Epidermal melanocyte (primary cell): ENCODE results near the gene IRF6.

ENCODE experiments used
- DNase-seq: peaks from one replicate; pipeline ENCODE4 v3.0.0; 2011; ENCODE audit warnings: low spot score; ENCODE audit not compliant: insufficient read length

Gene IRF6

DNA sequence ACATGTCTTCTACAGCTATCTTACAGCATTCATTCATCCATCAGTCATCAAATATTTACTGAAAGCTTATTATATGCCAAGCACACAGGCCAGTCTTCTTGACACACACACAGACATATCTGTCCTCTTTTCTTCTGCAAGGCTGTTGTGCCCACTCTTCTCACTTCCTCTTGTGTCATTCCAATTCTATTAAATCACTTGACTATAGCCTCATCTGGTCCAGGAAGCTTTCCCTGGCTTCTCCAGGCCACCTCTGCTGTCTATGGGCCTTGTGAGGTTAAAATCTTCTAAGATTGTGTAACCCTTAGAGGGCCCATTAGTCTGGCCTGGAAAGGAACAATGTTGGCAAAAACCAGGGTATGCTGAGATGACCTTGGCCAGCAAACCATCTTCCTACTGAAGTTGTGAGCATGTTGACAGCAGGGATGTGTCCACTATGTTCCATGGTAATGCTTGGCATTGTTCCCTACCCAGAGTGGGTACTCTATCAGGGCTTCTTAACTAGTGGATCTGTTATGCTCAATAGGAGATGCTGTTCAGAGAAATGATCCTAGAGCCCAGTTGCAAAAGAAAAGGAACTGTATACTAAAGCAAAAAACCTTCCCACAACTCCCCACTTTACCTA, 44.8 kb downstream of the IRF6 start:
- no peak for DNase-seq

DNA sequence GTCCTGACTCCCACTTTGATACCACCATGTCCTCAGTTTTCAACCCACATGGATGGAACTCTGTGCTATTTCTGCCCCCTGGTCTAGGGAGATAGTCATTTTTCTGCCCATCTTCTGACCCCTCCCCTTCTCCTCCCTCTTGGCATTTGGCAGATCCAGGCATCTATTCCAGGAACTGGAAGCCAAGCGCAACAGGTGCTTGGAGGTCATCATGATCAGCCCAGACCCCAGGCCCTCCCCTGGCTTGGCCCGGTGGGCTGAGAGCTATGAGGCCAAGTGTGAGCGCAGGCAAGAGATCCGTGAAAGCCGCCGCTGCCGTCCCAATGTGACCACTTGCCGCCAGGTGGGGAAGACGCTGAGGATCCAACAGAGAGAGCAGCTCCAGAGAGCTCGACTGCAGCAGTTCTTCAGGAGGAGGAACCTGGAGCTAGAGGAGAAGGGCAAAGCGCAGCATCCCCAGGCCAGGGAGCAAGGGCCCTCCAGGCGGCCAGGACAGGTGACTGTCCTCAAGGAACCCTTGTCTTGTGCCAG, 46.0 kb downstream of the IRF6 start:
- DNase-seq = no peak

DNA sequence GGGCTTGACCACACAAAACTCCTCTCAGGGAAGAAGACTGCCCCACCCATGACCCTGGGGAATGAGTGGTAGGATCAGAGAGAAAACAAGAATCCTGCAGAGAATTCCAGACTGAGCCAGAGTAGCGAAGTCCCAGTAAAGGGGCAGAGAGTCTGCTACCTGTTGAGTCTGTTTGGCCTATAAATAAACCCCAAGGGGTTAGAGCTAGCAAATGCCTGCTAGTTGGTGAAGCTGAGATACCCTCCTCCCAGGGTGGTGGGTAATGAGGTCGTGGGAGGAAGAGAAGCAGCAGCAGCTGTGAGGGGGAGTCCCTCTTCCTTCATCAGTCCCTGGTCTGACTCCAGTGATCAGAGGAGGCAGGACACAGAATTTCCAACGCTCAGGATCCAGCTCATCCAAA, 47.5 kb downstream of the IRF6 start:
- DNase-seq = no peak

DNA sequence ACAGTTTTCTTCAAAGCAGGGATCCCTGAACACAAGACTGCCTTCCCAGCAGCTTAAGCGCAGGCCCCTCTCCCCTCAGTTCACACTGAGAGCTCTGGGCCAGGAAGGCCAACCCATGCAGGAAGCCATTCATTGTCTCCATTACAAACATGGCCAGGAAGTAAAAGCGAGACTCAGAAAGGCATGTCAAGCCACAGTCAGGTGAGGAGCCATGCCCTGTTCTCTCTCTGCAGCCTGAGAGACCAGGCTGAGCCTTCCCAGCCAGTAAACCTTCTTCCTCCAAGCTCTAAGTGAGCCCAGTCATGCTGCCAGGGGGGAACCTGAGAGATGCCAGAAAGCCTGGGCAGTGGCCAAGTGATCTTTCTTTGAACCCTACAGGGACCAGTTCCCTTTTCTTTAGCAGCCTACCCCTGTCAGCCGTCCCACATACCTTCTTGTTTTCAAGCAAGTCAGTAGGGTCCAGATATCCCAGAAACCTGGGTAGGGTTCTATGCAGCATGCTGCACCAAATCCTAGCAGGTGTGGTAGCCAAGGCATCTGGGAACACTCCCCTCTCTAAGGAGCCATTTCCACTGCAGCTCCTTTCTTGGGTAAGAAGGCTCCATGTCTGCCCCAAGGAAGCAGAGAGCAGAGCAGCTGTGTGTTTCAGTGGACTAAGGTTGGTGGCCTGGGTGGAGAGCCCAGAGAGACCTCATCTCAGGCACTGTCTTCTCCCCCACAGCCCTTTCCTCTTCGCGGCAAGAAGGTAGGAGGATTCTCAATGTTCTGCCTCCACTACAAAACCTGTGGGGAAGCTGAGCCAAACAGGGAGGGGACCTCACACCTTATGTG, 49.1 kb downstream of the IRF6 start:
- no peak for DNase-seq

DNA sequence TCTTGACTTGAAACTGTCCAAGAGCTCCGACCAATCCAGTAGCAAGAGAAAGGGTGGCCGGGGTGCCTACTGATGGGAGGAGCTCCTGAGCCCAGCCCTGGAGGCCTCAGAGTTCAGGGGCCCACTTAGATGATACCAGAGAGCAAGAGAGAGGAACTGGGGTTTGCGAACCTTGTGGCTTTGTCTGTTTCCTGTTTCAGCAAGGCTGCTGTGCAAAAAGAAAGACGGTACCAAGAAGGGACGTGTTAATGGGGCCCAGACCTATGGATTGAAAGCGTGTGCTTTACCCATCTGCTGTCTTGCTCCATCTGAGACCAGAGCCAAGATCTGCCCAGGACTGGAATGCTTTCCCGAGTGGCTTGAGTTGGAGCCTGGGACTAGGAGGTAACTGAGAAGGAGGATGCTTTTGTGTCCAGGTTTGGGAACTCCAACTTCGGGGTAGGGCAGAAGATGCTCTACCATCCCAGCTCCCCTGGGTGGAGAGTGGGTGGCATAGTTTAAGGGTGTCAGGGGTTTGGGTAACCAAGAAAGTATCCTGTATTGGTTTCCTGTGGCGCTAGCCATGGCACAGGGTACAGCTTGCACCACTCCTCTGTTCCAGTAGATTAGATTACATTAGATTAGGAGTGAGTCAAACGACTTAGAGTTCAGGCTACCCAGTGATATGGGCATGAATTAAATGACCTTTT, 49.9 kb downstream of the IRF6 start, which contains the start of gene TRAF3IP3:
Gene TRAF3IP3, plus strand, starts transcription at position 128 of the 689 bp plus-strand sequence. CDS start 3,987 bp downstream, outside the sequence.
- no peak for DNase-seq

DNA sequence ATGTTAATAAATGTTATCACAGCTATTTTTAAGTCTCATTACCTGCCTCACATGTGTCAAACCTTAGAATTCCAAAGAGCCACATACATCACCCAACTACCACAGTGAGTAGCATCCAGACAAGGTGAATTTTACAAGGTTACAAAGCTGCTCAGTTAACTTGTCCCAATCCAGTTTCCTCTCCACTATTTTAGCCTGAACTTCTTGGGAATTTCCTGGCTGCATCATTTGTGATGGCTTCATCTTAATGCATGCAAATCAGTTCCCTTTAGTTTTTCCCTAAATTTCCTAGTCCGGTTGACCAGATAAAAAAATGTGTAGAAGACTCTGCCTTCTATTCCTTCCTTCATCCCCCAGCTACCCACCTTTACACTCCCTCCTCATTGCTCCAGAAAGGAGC, 50.7 kb downstream of the IRF6 start:
- no peak for DNase-seq

DNA sequence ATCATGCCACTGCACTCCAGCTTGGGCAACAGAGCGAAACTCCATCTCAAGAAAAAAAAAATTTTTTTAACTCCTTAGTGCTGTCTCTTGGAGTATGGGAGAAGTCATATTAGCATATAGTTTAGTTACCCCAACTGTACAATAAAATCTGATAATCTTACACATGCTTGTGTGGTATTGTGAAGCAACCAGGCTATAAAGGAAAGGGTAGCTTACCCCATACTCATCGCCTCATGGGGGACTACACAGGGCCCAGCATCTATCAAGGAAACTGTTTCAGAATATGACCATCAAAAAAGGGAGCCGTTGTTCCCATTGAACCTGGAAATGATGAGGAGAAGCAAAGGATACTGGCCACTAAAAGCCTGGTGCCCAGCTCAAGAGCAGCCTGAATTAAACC, 53.1 kb downstream of the IRF6 start:
- no peak for DNase-seq

DNA sequence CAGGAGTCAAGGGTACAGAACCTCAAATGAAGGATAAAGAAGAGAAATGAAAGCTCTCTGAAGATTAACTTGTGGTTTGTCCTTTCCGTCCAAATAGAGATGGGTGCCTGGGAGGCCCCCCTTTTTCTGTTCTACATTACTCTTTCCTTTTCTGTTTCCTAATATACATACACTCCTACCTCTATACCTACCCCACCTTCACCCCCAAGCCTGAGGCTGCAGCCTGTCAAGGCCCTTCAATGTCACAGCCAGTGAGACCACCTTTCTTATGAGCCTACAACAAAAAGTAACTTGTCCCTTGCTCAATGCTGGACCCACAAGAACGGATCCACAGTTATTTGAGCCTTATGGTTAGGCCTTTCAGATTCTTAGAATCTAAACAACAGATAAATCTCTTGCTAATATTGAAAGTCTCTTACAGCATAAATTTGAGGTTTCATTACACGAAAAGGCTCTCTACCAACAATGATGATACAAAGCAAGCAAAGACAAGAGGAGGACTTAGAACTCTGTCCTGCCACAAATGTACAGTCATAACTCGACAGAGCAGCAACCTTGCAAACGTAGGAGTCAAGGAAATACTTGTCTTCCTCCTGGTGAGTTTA, 54.2 kb downstream of the IRF6 start:
- DNase-seq = no peak

DNA sequence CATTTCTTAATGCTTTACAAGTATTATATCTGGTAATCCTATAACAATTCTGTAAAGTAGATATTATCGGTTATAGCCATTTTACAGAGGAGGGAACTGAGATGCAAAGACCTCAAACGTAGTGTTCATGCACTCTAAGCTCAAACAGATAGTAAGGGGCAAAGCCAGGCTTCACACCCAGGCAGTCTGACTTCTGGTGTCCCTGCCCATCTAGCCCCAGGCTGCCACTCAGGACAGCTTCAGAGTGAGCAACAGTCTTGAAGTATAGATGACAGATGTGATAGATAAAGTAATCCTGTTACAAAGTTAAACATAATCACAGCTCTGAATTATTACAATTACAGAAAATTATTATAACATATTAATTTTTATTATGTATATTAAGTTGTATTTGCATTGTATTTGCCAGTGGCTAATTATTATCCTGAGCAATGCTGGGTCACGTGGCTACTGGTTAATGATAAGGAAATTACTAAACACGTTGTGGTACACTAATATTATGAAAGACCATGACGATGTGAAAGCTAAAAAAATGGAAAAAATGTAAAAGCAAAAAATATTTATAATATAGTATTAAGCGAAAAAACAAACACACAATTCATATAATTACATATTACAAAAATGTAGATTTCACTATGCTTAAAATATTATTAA, 56.1 kb downstream of the IRF6 start:
- no peak for DNase-seq

DNA sequence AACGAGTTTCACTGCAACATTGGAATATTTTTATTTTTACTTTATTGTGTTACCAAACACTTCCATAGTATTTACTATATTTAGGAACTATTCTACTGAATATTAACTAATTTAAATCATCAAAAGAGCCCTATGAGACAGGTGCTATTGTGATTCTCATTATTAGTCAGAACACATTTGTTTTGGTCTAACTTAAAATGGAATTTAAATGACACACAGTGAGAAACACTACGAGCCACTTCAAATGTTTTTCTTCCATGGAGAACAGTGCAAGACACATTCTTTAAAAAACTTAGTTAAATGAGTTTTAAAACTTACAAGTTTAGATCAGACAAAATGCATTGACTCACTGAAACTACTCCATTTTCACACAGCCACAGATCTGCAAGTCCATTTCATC, 56.7 kb downstream of the IRF6 start:
- no peak for DNase-seq

DNA sequence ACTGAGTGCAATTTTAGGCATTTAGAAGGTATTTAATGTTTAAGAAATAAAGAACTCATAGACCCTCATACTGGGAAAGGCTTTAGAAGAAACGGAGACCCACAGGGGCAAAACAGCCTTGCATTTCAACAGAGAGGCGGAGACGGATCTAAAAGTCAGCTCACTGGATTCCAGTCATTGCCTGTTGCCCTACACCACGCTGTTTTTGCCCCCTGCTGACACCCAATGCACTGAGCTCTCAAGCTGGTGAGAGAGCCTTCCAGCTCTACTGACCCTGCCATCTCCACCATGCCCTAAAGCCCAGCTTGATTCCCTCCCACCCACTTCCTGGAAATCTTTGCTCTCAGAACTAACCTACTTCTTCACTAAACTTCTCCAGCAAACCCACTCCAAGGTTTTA, 57.3 kb downstream of the IRF6 start:
- DNase-seq = no peak

DNA sequence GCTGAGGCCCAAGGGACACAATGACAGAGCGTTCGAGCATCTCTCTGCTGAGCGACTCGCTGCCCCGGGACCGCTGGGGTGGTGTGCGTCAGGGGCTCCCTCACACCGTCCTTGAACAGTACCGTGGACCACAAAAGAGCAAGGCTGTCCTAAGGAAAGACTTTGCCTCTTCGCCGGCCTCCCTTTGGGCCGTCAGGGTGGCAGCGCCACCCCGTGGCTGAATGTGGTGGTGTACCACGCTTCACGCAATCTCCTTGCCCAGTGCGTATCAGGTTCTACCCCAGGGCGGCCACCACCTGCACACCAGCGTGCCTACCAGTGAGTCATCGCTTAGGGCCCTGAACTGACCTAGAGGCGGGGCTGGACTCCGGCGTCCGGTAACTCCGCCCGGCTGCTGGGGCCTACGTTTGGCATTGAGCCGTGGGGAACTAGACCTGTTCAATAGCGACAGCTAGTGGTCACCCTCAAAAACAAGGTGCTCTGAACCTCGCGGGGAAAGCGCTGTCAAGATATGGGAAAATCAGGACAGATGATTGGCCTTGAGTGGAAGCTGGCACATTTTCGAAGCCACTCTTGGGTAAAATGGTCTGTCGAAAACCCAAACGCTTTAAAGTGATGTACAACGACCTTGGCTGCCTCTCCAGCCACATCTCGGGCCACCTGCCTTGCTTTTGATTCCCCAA, 58.2 kb downstream of the IRF6 start:
- DNase-seq = peak; percentile 68

DNA sequence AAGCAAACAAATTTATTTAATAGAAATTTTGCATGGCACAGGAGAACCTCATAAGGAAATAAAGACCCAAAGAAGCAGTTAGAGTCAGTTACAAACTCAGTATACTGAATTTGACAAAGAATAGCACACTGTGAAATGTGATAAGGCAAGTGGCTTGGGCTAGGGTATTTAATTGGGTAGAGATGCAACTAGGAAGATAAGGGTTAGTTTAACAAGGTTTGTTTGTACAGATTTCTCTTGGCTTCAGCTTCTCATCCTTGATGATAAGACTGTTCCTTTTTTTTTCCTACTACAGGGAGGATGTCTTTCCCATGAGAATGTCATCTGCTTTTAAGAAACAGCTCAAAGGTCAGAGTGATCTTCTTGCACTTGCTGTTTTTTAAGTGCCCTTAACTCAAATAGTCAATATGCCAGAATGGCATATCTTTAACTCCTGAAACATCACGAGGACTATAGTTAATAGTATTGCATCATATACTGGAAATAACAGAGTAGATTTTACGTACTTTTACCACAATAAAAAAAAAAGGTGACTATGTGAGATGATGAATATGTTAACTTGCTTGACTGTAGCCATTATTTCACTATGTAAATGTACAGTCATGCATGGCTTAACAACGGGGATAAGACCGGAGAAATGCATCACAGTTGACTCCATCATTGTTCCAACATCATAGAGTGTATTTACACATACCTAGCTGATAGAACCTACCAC, 59.3 kb downstream of the IRF6 start:
- DNase-seq = no peak

DNA sequence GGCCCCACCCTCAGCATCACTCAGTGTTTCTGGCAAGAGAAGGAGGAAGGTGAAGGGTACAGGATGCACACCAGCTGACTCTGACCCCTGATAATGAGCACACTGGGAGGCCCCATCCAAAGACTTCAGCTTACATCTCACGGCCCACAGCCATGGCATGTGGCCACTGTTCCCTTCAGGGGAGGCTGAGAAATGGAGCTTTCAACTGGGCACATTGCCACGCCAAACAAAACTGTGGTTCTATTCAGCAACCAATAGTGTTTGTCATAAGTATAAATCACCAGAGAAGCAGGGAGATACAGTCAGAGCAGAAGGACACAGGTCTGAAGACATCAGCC, 62.8 kb downstream of the IRF6 start:
- no peak for DNase-seq

DNA sequence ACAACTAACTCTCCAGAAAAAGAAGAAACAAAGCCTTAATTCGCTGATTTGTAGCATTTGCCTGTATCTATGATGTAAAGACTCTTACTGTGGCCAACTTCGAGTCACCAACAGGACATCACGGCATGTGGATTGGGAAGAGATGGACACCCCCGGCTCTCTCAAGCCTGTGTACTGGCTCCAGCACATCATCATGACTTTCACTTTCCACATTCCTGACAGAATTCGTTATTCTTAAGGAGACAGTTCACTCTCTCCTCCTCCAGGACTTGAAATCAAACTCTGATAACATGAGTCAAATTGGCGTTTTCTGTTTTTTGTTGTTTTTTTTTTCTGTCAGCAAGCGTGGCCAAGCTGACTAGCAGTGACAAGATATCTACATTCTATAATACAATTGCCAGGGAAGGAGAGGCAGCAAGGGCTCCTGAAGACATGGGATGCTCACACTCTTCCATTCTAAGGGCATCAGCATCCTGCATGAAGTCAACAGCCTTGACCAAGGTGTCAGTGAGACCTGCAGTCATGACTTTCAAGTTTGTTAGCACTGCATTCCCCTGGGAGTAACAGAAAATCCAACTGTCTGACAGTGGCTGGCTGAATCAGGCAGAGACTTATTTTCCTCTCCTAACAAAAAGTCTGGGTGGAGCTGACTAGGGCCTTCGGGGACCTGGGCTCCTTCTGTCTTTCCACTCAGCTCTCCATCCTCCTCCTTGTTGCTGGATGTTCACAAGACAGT, 63.4 kb downstream of the IRF6 start:
- DNase-seq = no peak

DNA sequence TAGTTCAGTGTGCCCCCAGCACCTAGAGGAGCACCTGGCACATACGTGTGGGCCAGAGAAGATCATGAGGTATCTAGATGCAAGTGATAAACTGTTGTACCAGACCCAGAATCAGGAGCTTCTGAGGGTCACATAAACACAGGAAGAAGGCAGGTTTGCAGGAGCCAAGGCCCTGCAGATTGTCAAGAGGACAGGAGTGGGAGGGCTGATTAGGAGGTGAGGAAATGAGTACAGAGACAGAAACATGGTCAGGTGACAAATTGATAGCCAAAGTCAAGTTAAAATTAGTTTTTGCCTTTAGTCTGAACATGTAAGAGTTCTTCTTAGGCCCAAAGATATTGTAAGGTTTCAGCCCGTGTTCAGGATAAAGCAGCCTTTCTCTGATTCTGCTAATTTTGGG, 64.1 kb downstream of the IRF6 start:
- DNase-seq = no peak

DNA sequence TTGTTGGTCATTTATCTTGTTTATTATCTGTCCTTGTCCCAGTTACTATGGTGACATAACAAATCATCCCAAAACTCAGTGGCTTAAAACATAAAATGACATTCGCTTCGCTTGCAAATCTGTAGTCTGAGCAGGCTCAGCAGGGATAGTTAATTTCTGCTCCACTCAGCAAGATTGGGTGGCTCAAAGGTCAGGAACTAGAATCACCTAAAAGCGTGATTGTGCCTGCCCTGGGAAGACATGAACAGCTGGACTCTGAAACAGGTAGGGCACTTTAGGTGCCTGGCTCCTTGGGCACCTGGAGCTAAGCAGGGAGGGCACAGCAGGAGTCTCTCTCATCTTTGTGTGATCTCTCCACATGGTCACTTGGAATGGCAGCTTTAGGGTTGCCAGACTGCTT, 64.7 kb downstream of the IRF6 start:
- DNase-seq = no peak

DNA sequence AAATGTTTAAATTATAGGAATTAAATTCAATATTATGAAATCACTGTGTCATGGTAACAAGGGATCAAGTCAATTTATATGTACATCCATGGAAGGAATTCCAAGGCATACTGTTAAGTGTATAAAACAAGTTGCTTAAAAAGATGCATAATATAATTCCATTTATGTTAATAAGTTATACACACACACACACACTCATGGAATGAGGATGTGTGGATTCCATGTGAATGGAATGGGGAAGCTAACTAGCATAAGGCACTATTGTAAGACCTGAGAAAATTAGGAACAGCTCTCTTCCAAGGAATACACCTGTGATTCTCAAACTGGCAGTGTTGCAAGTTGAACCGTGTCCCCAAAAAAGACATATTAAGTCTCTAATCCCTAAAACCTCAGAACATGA, 67.7 kb downstream of the IRF6 start:
- DNase-seq = no peak

DNA sequence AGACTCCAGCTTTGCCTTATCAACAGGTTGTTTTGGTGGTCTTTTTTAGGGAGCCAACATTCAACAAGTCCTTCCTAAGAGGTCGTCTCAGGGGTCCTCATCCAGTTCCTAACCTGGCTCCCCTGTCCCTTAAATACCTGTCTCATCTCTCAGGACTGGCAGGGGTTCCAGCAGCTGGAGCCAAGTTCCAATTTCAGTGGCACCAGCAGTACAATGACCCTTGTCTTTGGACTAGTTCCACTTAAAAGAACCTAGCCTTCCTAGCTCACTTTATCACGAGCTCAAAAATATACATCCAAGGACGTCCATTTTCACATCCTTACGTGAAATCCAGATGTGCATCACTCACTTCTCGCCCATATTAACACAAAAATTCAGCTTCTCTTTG, 68.8 kb downstream of the IRF6 start:
- no peak for DNase-seq
